K562 (cell line): ENCODE results near the gene LRRC59. TPM values are rescaled to one million over a fixed set of nuclear protein-coding genes. Genes with fewer than 3 reads are reported as not detected.

ENCODE experiments used
- ARHGAP35 ChIP-seq: fragments of 450-650 bp; IDR thresholded peaks from 2 replicates; pipeline ENCODE4 v1.6.1; 2018; ENCODE audit not compliant: partially characterized antibody
- CBX5 ChIP-seq: IDR thresholded peaks from 2 replicates; pipeline ENCODE4 v1.6.1; 2014; ENCODE audit warnings: low read depth, borderline replicate concordance
- ELF4 ChIP-seq: fragments of 450-650 bp; formaldehyde crosslinking; IDR thresholded peaks from 2 replicates; pipeline ENCODE4 v1.4.0; 2022; ENCODE audit warnings: missing genetic modification characterization
- MLX ChIP-seq, 2 experiments: fragments of 450-650 bp in 1 of 2; sonication (generic) in 1 of 2; formaldehyde crosslinking; conservative IDR thresholded peaks; 2 replicates each; pipeline versions ENCODE4 v1.4.0 to v1.8.1; 2020 to 2022; ENCODE audit warnings: mild to moderate bottlenecking in 1 of 2, missing genetic modification reagents in 1 of 2
- PKNOX1 ChIP-seq: fragments of 450-650 bp; IDR thresholded peaks from 2 replicates; pipeline ENCODE4 v1.6.1; 2016
- TFE3 ChIP-seq: fragments of 450-650 bp; formaldehyde crosslinking; IDR thresholded peaks from 2 replicates; pipeline ENCODE4 v1.4.0; 2020; ENCODE audit warnings: mild to moderate bottlenecking, mixed read lengths
- TOE1 ChIP-seq, 2 experiments: fragments of 450-650 bp in 1 of 2; sonication (generic) in 1 of 2; formaldehyde crosslinking in 1 of 2; IDR thresholded peaks; 2 replicates each; pipeline versions ENCODE4 v1.7.1 to v1.8.0; 2016 to 2022; ENCODE audit warnings: borderline replicate concordance in 2 of 2, mild to moderate bottlenecking in 2 of 2, antibody characterized with exemption in 1 of 2, inconsistent platforms in 1 of 2, low read depth in 1 of 2, missing genetic modification reagents in 1 of 2, moderate library complexity in 1 of 2
- ZBTB8A ChIP-seq: fragments of 450-650 bp; IDR thresholded peaks from 2 replicates; pipeline ENCODE4 v1.6.1; 2018; ENCODE audit warnings: mild to moderate bottlenecking, moderate library complexity; ENCODE audit not compliant: partially characterized antibody
- ZNF140 ChIP-seq: fragments of 250-450 bp; sonication (Bioruptor Pico); IDR thresholded peaks from 2 replicates; pipeline ENCODE4 v1.8.0; 2021; ENCODE audit warnings: moderate library complexity, mild to moderate bottlenecking, inconsistent platforms
- ZNF318 ChIP-seq, 2 experiments: fragments of 450-650 bp; IDR thresholded peaks; 2 replicates each; pipeline ENCODE4 v1.6.1; 2016; ENCODE audit warnings: mild to moderate bottlenecking in 2 of 2, borderline replicate concordance in 1 of 2, low read depth in 1 of 2, moderate library complexity in 1 of 2
- ZNF449 ChIP-seq: fragments of 250-450 bp; sonication (Bioruptor Pico); IDR thresholded peaks from 2 replicates; pipeline ENCODE4 v1.8.0; 2022; ENCODE audit warnings: moderate library complexity, mild to moderate bottlenecking, inconsistent platforms
- polyA plus RNA-seq, 8 experiments: library from polyadenylated mRNA; depleted of rRNA in 4 of 8; stranded (reverse) in 5 of 8; unstranded in 3 of 8; fragments of >200 nt; fragmentation: Nextera tagmentation in 2 of 8; fragmentation: Illumina TruSeq in 1 of 8; extraction: Ambion mirVana in 2 of 8; extraction: Trizol in 1 of 8; gene quantifications; 2 replicates each; pipeline versions ENCODE4 v1.2.1 to v1.2.3, GENCODE V29; 2011 to 2014; ENCODE audit warnings: inconsistent platforms in 1 of 8, missing spikeins in 1 of 8
- total RNA-seq, 7 experiments: library from RNA; depleted of rRNA in 6 of 7; stranded (reverse); fragments of >200 nt in 6 of 7; fragmentation: Illumina TruSeq in 2 of 7; extraction: Trizol in 2 of 7; gene quantifications; 2 replicates each; pipeline versions ENCODE4 v1.2.1 to v1.2.3, GENCODE V29; 2011 to 2021; ENCODE audit warnings: low replicate concordance in 1 of 7

The LRRC59 gene
- total and polyA plus RNA-seq, 9 of the 15 experiments (the other 6 are each of a cell fraction or from before 2014, with no cell fraction given): 27.8 to 244 (median 154) TPM

GRCh38 chr17:50425682-50426471 is 28.6 kb upstream of the LRRC59 start, which contains the start of gene ACSF2 (continued):
- TF ChIP-seq ZNF318 (IDR thresholded peaks at IDR 0.05; ENCODE audit: borderline replicate concordance in 1 of 2, low read depth in 1 of 2) (no peak), TOE1 (IDR thresholded peaks at IDR 0.05; ENCODE audit: borderline replicate concordance) (no peak), TOE1 (CRISPR knock-in tag; IDR thresholded peaks at IDR 0.05; ENCODE audit: borderline replicate concordance, low read depth) (no peak), ZNF449 (no peak), CBX5 (no peak), ZBTB8A (no peak), ELF4 (CRISPR knock-in tag) (no peak), PKNOX1 (no peak), MLX (CRISPR knock-in tag; conservative IDR thresholded peaks at IDR 0.05) (no peak), ARHGAP35 (no peak), TFE3 (CRISPR knock-in tag) (peak; percentile 39), ZNF140 (CRISPR knock-in tag) (no peak)
